K562 (cell line): ENCODE results near the gene MYLIP. TPM values are rescaled to one million over a fixed set of nuclear protein-coding genes. Genes with fewer than 3 reads are reported as not detected.
A peak's percentile ranks its signal among the peaks of the same experiment; 100 is the strongest.

Experiments used
- CHD1 ChIP-seq: fragments of 200-600 bp; sonication (generic); IDR thresholded peaks from one replicate; pipeline ENCODE4 v1.6.1; 2012; ENCODE audit warnings: mild to moderate bottlenecking, moderate library complexity, low read length, inconsistent platforms
- ETS1 ChIP-seq: conservative IDR thresholded peaks from 2 replicates; pipeline ENCODE4 v1.6.1; 2011; ENCODE audit warnings: low read depth, mild to moderate bottlenecking, low read length; ENCODE audit not compliant: control insufficient read depth
- GABPA ChIP-seq: fragments of 200-800 bp; sonication (Bioruptor generic); conservative IDR thresholded peaks from 2 replicates; pipeline ENCODE4 v1.6.1; 2016; ENCODE audit warnings: low read depth, missing genetic modification characterization, missing compliant biosample characterization
- HDAC6 ChIP-seq: IDR thresholded peaks from 2 replicates; pipeline ENCODE4 v1.6.1; 2012; ENCODE audit warnings: low read depth, mild to moderate bottlenecking, control low read depth, inconsistent platforms, low read length, moderate library complexity
- HNRNPL ChIP-seq: fragments of 200-400 bp; formaldehyde crosslinking; IDR thresholded peaks from 2 replicates; pipeline ENCODE4 v1.6.1; 2017; ENCODE audit warnings: low read depth, mild to moderate bottlenecking, low read length
- ILK ChIP-seq: fragments of 450-650 bp; IDR thresholded peaks from 2 replicates; pipeline ENCODE4 v1.6.1; 2016; ENCODE audit warnings: missing genetic modification characterization, low read depth, mild to moderate bottlenecking, missing compliant biosample characterization, moderate library complexity, borderline replicate concordance
- IRF2 ChIP-seq: sonication (generic); formaldehyde crosslinking; IDR thresholded peaks from 2 replicates; pipeline ENCODE4 v1.8.1; 2022; ENCODE audit warnings: mild to moderate bottlenecking, missing genetic modification reagents
- IRF9 ChIP-seq: fragments of 450-650 bp; IDR thresholded peaks from 2 replicates; pipeline ENCODE4 v1.6.1; 2016; ENCODE audit warnings: missing biosample characterization, missing genetic modification characterization
- JUNB ChIP-seq: fragments of 450-650 bp; formaldehyde crosslinking; conservative IDR thresholded peaks from 2 replicates; pipeline ENCODE4 v1.4.0; 2020; ENCODE audit warnings: mild to moderate bottlenecking
- KDM2B ChIP-seq: fragments of 250-450 bp; sonication (Bioruptor Pico); IDR thresholded peaks from 2 replicates; pipeline ENCODE4 v1.8.0; 2021; ENCODE audit warnings: mild to moderate bottlenecking, moderate library complexity
- KHSRP ChIP-seq: fragments of 450-650 bp; IDR thresholded peaks from 2 replicates; pipeline ENCODE4 v1.6.1; 2017
- LARP7 ChIP-seq: fragments of 450-650 bp; IDR thresholded peaks from 2 replicates; pipeline ENCODE4 v1.6.1; 2016
- LEF1 ChIP-seq: fragments of 450-650 bp; IDR thresholded peaks from 2 replicates; pipeline ENCODE4 v1.6.1; 2016; ENCODE audit warnings: mild to moderate bottlenecking
- MECOM ChIP-seq: fragments of 250-450 bp; sonication (Bioruptor Pico); IDR thresholded peaks from 2 replicates; pipeline ENCODE4 v1.8.0; 2022; ENCODE audit warnings: inconsistent platforms
- NFE2 ChIP-seq: IDR thresholded peaks from 2 replicates; pipeline ENCODE4 v1.6.1; 2014; ENCODE audit warnings: antibody characterized with exemption, low read depth
- PHB2 ChIP-seq: fragments of 450-650 bp; IDR thresholded peaks from 2 replicates; pipeline ENCODE4 v1.6.1; 2017; ENCODE audit warnings: low read depth
- PREB ChIP-seq: sonication (generic); formaldehyde crosslinking; IDR thresholded peaks from 2 replicates; pipeline ENCODE4 v1.8.1; 2023; ENCODE audit warnings: mild to moderate bottlenecking, missing genetic modification reagents
- RAD51 ChIP-seq: fragments of 450-650 bp; IDR thresholded peaks from 2 replicates; pipeline ENCODE4 v1.7.1; 2016; ENCODE audit warnings: low read depth, mild to moderate bottlenecking, borderline replicate concordance
- RBM25 ChIP-seq: fragments of 200-400 bp; formaldehyde crosslinking; IDR thresholded peaks from 2 replicates; pipeline ENCODE4 v1.6.1; 2018; ENCODE audit warnings: low read length, low read depth, moderate library complexity; ENCODE audit not compliant: severe bottlenecking
- SMARCB1 ChIP-seq: IDR thresholded peaks from 2 replicates; pipeline ENCODE4 v1.6.1; 2011; ENCODE audit warnings: improper control_type of control experiment, low read depth; ENCODE audit not compliant: insufficient read length
- TARDBP ChIP-seq: fragments of 450-650 bp; IDR thresholded peaks from 2 replicates; pipeline ENCODE4 v1.6.1; 2016
- ZBTB8A ChIP-seq: fragments of 450-650 bp; IDR thresholded peaks from 2 replicates; pipeline ENCODE4 v1.6.1; 2018; ENCODE audit warnings: mild to moderate bottlenecking, moderate library complexity; ENCODE audit not compliant: partially characterized antibody
- ZC3H8 ChIP-seq: fragments of 450-650 bp; IDR thresholded peaks from 2 replicates; pipeline ENCODE4 v1.6.1; 2017
- ZNF124 ChIP-seq: sonication (generic); formaldehyde crosslinking; IDR thresholded peaks from 2 replicates; pipeline ENCODE4 v1.8.1; 2022; ENCODE audit warnings: missing genetic modification reagents
- ZNF175 ChIP-seq: fragments of 200-800 bp; sonication (Bioruptor generic); IDR thresholded peaks from 2 replicates; pipeline ENCODE4 v1.6.1; 2016; ENCODE audit warnings: low read depth, mild to moderate bottlenecking, missing genetic modification characterization, missing compliant biosample characterization
- ZNF354B ChIP-seq: fragments of 250-450 bp; sonication (Bioruptor Pico); IDR thresholded peaks from 2 replicates; pipeline ENCODE4 v1.4.0; 2020
- ZNF740 ChIP-seq, 3 experiments: fragments of 200-800 bp in 1 of 3; sonication (Bioruptor generic) in 1 of 3; sonication (generic) in 1 of 3; formaldehyde crosslinking in 1 of 3; IDR thresholded peaks; 2 replicates each; pipeline versions ENCODE4 v1.6.1 to v1.8.0; 2016 to 2022; ENCODE audit warnings: mild to moderate bottlenecking in 2 of 3, missing compliant biosample characterization in 2 of 3, missing genetic modification characterization in 2 of 3, missing genetic modification reagents in 1 of 3
- polyA plus RNA-seq, 8 experiments: library from polyadenylated mRNA; depleted of rRNA in 4 of 8; stranded (reverse) in 5 of 8; unstranded in 3 of 8; fragments of >200 nt; fragmentation: Nextera tagmentation in 2 of 8; fragmentation: Illumina TruSeq in 1 of 8; extraction: Ambion mirVana in 2 of 8; extraction: Trizol in 1 of 8; gene quantifications; 2 replicates each; pipeline versions ENCODE4 v1.2.1 to v1.2.3, GENCODE V29; 2011 to 2014; ENCODE audit warnings: inconsistent platforms in 1 of 8, missing spikeins in 1 of 8
- total RNA-seq, 7 experiments: library from RNA; depleted of rRNA in 6 of 7; stranded (reverse); fragments of >200 nt in 6 of 7; fragmentation: Illumina TruSeq in 2 of 7; extraction: Trizol in 2 of 7; gene quantifications; 2 replicates each; pipeline versions ENCODE4 v1.2.1 to v1.2.3, GENCODE V29; 2011 to 2021; ENCODE audit warnings: low replicate concordance in 1 of 7

Gene MYLIP
- total and polyA plus RNA-seq, 9 of the 15 experiments (the other 6 are each of a cell fraction or from before 2014, with no cell fraction given): 10.8 to 43.5 (median 31.5) TPM

GRCh38 chr6:16163535-16164300 is 34.8 kb downstream of the MYLIP start (continued):
- TF ChIP-seq JUNB: no peak
- TF ChIP-seq HDAC6: no peak
- no peak for TF ChIP-seq LARP7
- TF ChIP-seq NFE2: no peak
- TF ChIP-seq ZNF124: no peak
- TF ChIP-seq SMARCB1: no peak
- TF ChIP-seq LEF1: no peak
- no peak for TF ChIP-seq ZNF740 (CRISPR knock-in tag; IDR thresholded peaks at IDR 0.05)
- TF ChIP-seq ZNF740 (tag; IDR thresholded peaks at IDR 0.05): no peak
- no peak for TF ChIP-seq ILK (tag)
- TF ChIP-seq PREB: no peak
- TF ChIP-seq IRF9 (tag): no peak
- peak; percentile 57; the same call in 1 of the 2 replicates for TF ChIP-seq MECOM
- no peak for TF ChIP-seq RBM25
- TF ChIP-seq HNRNPL: no peak
- no peak for TF ChIP-seq ZC3H8
- no peak for TF ChIP-seq RAD51
- TF ChIP-seq ZBTB8A: no peak
- no peak for TF ChIP-seq ETS1
- TF ChIP-seq PHB2: no peak
- TF ChIP-seq CHD1: no peak
- TF ChIP-seq TARDBP: no peak
- TF ChIP-seq ZNF354B: no peak
- no peak for TF ChIP-seq KDM2B (CRISPR knock-in tag)
- TF ChIP-seq KHSRP: no peak
- 0 out of 2 replicates have a peak, but pooled peaks have one; percentile 26 for TF ChIP-seq ZNF175
- no peak for TF ChIP-seq IRF2 (CRISPR knock-in tag)
- TF ChIP-seq GABPA: no peak
